GM23248 (cell line): ENCODE measurements around the gene SLC22A14. TPM values are rescaled to one million over a fixed set of nuclear protein-coding genes. Genes with fewer than 3 reads are reported as not detected.

Source experiments
- DNase-seq: peaks from one replicate; pipeline ENCODE4 v3.0.0-alpha.2; 2015
- H2AFZ ChIP-seq: fragments of 200-600 bp; sonication (generic); 2 replicates; pipeline ENCODE4 v1.6.1; 2016; ENCODE audit warnings: antibody characterized with exemption
- H3F3A ChIP-seq: fragments of 200-600 bp; sonication (generic); 2 replicates; pipeline ENCODE4 v1.6.1; 2016; ENCODE audit warnings: mild to moderate bottlenecking, antibody characterized with exemption, mixed run types; ENCODE audit not compliant: insufficient read depth
- H3K27ac ChIP-seq: fragments of 200-600 bp; sonication (generic); 2 replicates; pipeline ENCODE4 v1.5.1; 2016; ENCODE audit warnings: mild to moderate bottlenecking
- H3K27me3 ChIP-seq: fragments of 200-600 bp; sonication (generic); replicated peaks from 2 replicates; pipeline ENCODE4 v1.6.1; 2016; ENCODE audit warnings: mild to moderate bottlenecking; ENCODE audit not compliant: insufficient read depth
- H3K36me3 ChIP-seq: fragments of 200-600 bp; sonication (generic); 2 replicates; pipeline ENCODE4 v1.6.1; 2016; ENCODE audit warnings: low read depth, mild to moderate bottlenecking
- H3K4me1 ChIP-seq: fragments of 200-600 bp; sonication (generic); 2 replicates; pipeline ENCODE4 v1.6.1; 2016; ENCODE audit warnings: mild to moderate bottlenecking; ENCODE audit not compliant: insufficient read depth
- H3K4me2 ChIP-seq: fragments of 200-600 bp; sonication (generic); one replicate; pipeline ENCODE4 v1.6.1; 2016; ENCODE audit warnings: mild to moderate bottlenecking; ENCODE audit not compliant: unreplicated experiment
- H3K4me3 ChIP-seq: fragments of 200-600 bp; sonication (generic); 2 replicates; pipeline ENCODE4 v1.5.1; 2016; ENCODE audit warnings: mild to moderate bottlenecking
- H3K79me2 ChIP-seq: fragments of 200-600 bp; sonication (generic); 2 replicates; pipeline ENCODE4 v1.6.1; 2016; ENCODE audit warnings: mild to moderate bottlenecking; ENCODE audit not compliant: insufficient read depth
- H3K9ac ChIP-seq: fragments of 200-600 bp; sonication (generic); 2 replicates; pipeline ENCODE4 v1.6.1; 2016; ENCODE audit warnings: mild to moderate bottlenecking
- H3K9me2 ChIP-seq: fragments of 200-600 bp; sonication (generic); 2 replicates; pipeline ENCODE4 v1.6.1; 2016; ENCODE audit warnings: mixed run types, mild to moderate bottlenecking, moderate library complexity; ENCODE audit not compliant: insufficient read depth
- H3K9me3 ChIP-seq: fragments of 200-600 bp; sonication (generic); one replicate; pipeline ENCODE4 v1.6.1; 2017; ENCODE audit warnings: low read depth
- H4K20me1 ChIP-seq: fragments of 200-600 bp; sonication (generic); 2 replicates; pipeline ENCODE4 v1.6.0; 2016; ENCODE audit not compliant: insufficient read depth
- EZH2 ChIP-seq: fragments of 200-600 bp; sonication (generic); IDR thresholded peaks from 2 replicates; pipeline ENCODE4 v1.6.1; 2018; ENCODE audit warnings: antibody characterized with exemption, mild to moderate bottlenecking; ENCODE audit not compliant: insufficient read depth, poor library complexity, severe bottlenecking
- EZH2phosphoT487 ChIP-seq: fragments of 200-600 bp; sonication (generic); IDR thresholded peaks from 2 replicates; pipeline ENCODE4 v1.6.1; 2018; ENCODE audit warnings: antibody characterized with exemption, moderate library complexity, mild to moderate bottlenecking, low read depth; ENCODE audit not compliant: insufficient read depth
- WGBS, 2 experiments: methylation state at CpG; one replicate each; pipeline ENCODE4 v1.1.6; 2015 to 2017; ENCODE audit warnings: low lambda C conversion rate in 2 of 2, low coverage in 1 of 2; ENCODE audit errors: missing lambda C conversion rate in 2 of 2; 5-methylcytosine and 5-hydroxymethylcytosine counted together
- in situ Hi-C: fragments of 300-500 bp; cut with MboI; formaldehyde crosslinking; loops from 2 replicates; pipeline ENCODE4 v1.15.0; 2020
- polyA plus RNA-seq: library from polyadenylated mRNA; unstranded; fragments of >200 nt; fragmentation: Nextera tagmentation; extraction: Ambion mirVana; gene quantifications from 2 replicates; pipeline ENCODE4 v1.2.1, GENCODE V29; 2016
- total RNA-seq: library from RNA; depleted of rRNA; stranded (reverse); fragments of >200 nt; shearing (Covaris generic); gene quantifications from 2 replicates; pipeline ENCODE4 v1.2.3, GENCODE V29; 2014

Gene SLC22A14
- total and polyA plus RNA-seq, 2 experiments from 2014 or later = 0.08 TPM; not detected in 1

- no peak overlapping the region for H3K4me2 ChIP-seq
- H3K4me3 ChIP-seq = no peak overlapping the region
- no peaks in the 10 kb centered on the region for H3K9me3 ChIP-seq
- H2AFZ ChIP-seq = no peak overlapping the region
- H3K9ac ChIP-seq = no peak overlapping the region
- H4K20me1 ChIP-seq = peaks cover 4% of the 10 kb centered on the region; the same call in 1 of the 2 replicates
- WGBS, 2 experiments = 85 to 86% methylated on average over 4 of the region's 4 CpGs
- peaks cover 41% of the 10 kb centered on the region for H3K36me3 ChIP-seq
- H3K27me3 ChIP-seq = no peaks in the 10 kb centered on the region
- H3K9me2 ChIP-seq = no peaks in the 10 kb centered on the region
- peaks cover 14% of the 10 kb centered on the region for H3K4me1 ChIP-seq
- peaks cover 43% of the 10 kb centered on the region for H3F3A ChIP-seq
- no peak for DNase-seq
- in situ Hi-C loops = no loop called here
- TF ChIP-seq EZH2phosphoT487 = no peak
- no peak for TF ChIP-seq EZH2
- no peak overlapping the region for H3K27ac ChIP-seq
- H3K79me2 ChIP-seq = peaks cover 26% of the 10 kb centered on the region
Observed at GRCh38 chr3:38245930-38246329, 36.2 kb upstream of the SLC22A14 start.

- Histone ChIP-seq H3K9me3 (no peaks in the 10 kb centered on the region), H3K9ac (no peak overlapping the region), H3F3A (peaks cover 43% of the 10 kb centered on the region), H3K9me2 (no peaks in the 10 kb centered on the region), H3K79me2 (peaks cover 13% of the 10 kb centered on the region), H3K4me1 (peaks cover 14% of the 10 kb centered on the region), H4K20me1 (peaks cover 4% of the 10 kb centered on the region; the same call in 1 of the 2 replicates), H3K36me3 (peaks cover 47% of the 10 kb centered on the region), H3K27ac (peak overlapping the region; percentile 57), H3K27me3 (no peaks in the 10 kb centered on the region), H2AFZ (no peak overlapping the region), H3K4me2 (no peak overlapping the region), H3K4me3 (no peak overlapping the region)
- TF ChIP-seq EZH2phosphoT487 (no peak), EZH2 (no peak)
- peak; percentile 94 for DNase-seq
- in situ Hi-C loops = no loop called here
Observed at GRCh38 chr3:38247366-38248035, 34.6 kb upstream of the SLC22A14 start.

DNA sequence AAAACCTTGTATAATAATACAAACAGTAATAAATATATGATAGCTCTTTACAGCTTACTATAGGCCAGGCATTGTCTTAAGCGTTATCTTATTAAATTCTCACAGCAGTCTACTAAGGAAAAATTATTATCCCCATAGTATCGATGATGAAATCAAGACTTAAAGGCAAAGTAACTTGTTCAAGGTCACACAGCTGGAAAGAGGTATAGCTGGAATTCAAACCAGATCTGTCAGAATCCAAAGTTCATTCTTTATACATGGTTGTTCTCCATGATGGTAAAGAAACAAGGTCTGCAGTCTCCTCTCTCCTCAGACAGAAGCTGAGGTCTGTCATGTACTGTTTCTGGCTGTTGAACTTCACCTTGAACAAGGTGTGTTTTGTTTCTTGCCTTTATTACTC lies 31.9 kb upstream of the SLC22A14 start:
- WGBS, 2 experiments = 76 to 78% methylated on average over 2 of the region's 2 CpGs

DNA sequence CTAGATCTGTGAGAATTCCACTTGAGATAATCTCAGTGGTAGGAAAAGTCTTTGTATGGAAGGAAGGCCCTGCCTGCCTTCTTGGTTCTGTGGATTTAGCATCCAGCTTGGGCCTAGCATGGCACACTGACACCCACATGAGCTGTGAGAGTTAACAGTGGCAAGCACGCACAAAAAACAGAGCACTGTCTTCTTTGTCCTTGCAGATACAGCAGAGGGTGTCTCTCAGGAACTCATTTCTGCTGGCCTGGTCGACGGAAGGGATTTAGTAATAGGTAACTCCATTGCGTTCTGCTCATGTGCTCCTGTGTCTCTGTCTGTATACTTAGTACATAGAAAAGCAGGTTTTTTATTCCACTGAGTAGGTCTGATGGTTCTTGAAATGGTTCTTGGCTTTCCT lies 30.9 kb upstream of the SLC22A14 start:
- TF ChIP-seq EZH2phosphoT487 (no peak), EZH2 (no peak)
- peaks cover 14% of the 10 kb centered on the region for H3K4me1 ChIP-seq
- H3K9me2 ChIP-seq = no peaks in the 10 kb centered on the region
- no peak overlapping the region for H3K4me2 ChIP-seq
- WGBS, 2 experiments = 98 to 100% methylated on average over 4 of the region's 4 CpGs
- peaks cover 67% of the 10 kb centered on the region for H3K36me3 ChIP-seq
- H4K20me1 ChIP-seq = peaks cover 4% of the 10 kb centered on the region; the same call in 1 of the 2 replicates
- no peaks in the 10 kb centered on the region for H3K27me3 ChIP-seq
- DNase-seq = no peak
- no peak overlapping the region for H3K27ac ChIP-seq
- in situ Hi-C loops = no loop called here
- H2AFZ ChIP-seq = no peak overlapping the region
- peaks cover 25% of the 10 kb centered on the region for H3F3A ChIP-seq
- no peaks in the 10 kb centered on the region for H3K9me3 ChIP-seq
- peaks cover 11% of the 10 kb centered on the region for H3K79me2 ChIP-seq
- no peak overlapping the region for H3K4me3 ChIP-seq
- H3K9ac ChIP-seq = no peak overlapping the region

More for the DNA sequence above, 31.9 kb upstream of the SLC22A14 start:
- TF ChIP-seq EZH2 = no peak
- Histone ChIP-seq H3K4me1 (peaks cover 14% of the 10 kb centered on the region), H3K9me3 (no peaks in the 10 kb centered on the region), H3K36me3 (peaks cover 64% of the 10 kb centered on the region), H3K9ac (no peak overlapping the region), H2AFZ (no peak overlapping the region), H3K27me3 (no peaks in the 10 kb centered on the region), H3K9me2 (no peaks in the 10 kb centered on the region), H3K4me3 (no peak overlapping the region), H3F3A (peaks cover 34% of the 10 kb centered on the region), H3K79me2 (peaks cover 11% of the 10 kb centered on the region), H3K27ac (no peak overlapping the region), H3K4me2 (no peak overlapping the region), H4K20me1 (peaks cover 4% of the 10 kb centered on the region; the same call in 1 of the 2 replicates)
- no peak for DNase-seq
- in situ Hi-C loops = no loop called here

GRCh38 chr3:38253704-38254103 lies 28.4 kb upstream of the SLC22A14 start:
- Histone ChIP-seq H3K4me3 (no peak overlapping the region), H3K4me2 (no peak overlapping the region), H3K9me3 (no peaks in the 10 kb centered on the region), H4K20me1 (no peaks in the 10 kb centered on the region), H3K27ac (no peak overlapping the region), H3K79me2 (peaks cover 11% of the 10 kb centered on the region), H3K36me3 (peaks cover 58% of the 10 kb centered on the region), H3K9ac (no peak overlapping the region), H3K9me2 (no peaks in the 10 kb centered on the region), H3K4me1 (peaks cover 7% of the 10 kb centered on the region), H3K27me3 (no peaks in the 10 kb centered on the region), H2AFZ (no peak overlapping the region), H3F3A (peaks cover 2% of the 10 kb centered on the region; the same call in 1 of the 2 replicates)
- 82 to 84% methylated on average over 4 of the region's 4 CpGs for WGBS, 2 experiments
- TF ChIP-seq EZH2phosphoT487 (no peak), EZH2 (no peak)
- in situ Hi-C loops = no loop called here
- DNase-seq = no peak
